Body of pancreas (tissue), 4 donors: ENCODE measurements around the gene GNB1L.

ENCODE experiments used
- CTCF ChIP-seq, 7 experiments: fragments of 450-650 bp in 4 of 7; fragments of 200-600 bp in 3 of 7; sonication (generic) in 3 of 7; IDR thresholded peaks; one replicate each; pipeline ENCODE4 v1.5.1; 2016 to 2019; ENCODE audit warnings: antibody characterized with exemption in 7 of 7
- POLR2A ChIP-seq, 3 donors: fragments of 450-650 bp; IDR thresholded peaks; one replicate each; pipeline ENCODE4 v1.6.1; 2016; ENCODE audit warnings: antibody characterized with exemption in 3 of 3, mild to moderate bottlenecking in 2 of 3

GRCh38 chr22:19885841-19886592 lies 31.3 kb upstream of the GNB1L start:
- no peak for TF ChIP-seq CTCF (IDR thresholded peaks at IDR 0.05)
- no peak for TF ChIP-seq POLR2A (IDR thresholded peaks at IDR 0.05)
